AG04449 (cell line): ENCODE results near the gene LILRA5.
"Not testable (repeated sequence)": the region's sequence is repeated elsewhere in the genome, so short reads cannot be mapped to it uniquely, and the experiment has no call there.

Source experiments
- CTCF ChIA-PET: fragments of 350-600 bp; formaldehyde crosslinking; extraction: SDS; loops from one replicate; lab custom pipeline; 2021; ENCODE audit warnings: antibody characterized with exemption; lab: Yijun Ruan, JAX
- POLR2A ChIA-PET: fragments of 400-600, 350-600 bp; formaldehyde crosslinking; extraction: SDS; loops from one replicate; lab custom pipeline; 2020; ENCODE audit warnings: antibody characterized with exemption, inconsistent platforms; lab: Yijun Ruan, JAX
- DNase-seq: peaks from one replicate; pipeline ENCODE4 v3.0.0-alpha.2; 2010; ENCODE audit warnings: low read depth, low spot score
- H3K4me3 ChIP-seq: 2 replicates; pipeline ENCODE4 v1.5.1; 2011; ENCODE audit warnings: low read depth, mild to moderate bottlenecking, control low read depth, low read length
- CTCF ChIP-seq: IDR thresholded peaks from one replicate; pipeline ENCODE4 v1.5.1; 2011; ENCODE audit warnings: mild to moderate bottlenecking, moderate library complexity, low read length, control low read depth, inconsistent platforms; ENCODE audit not compliant: insufficient read depth; ENCODE audit errors: missing control alignments

The LILRA5 gene

GRCh38 chr19:54312436-54313377 is at the start of gene LILRA5:
Gene LILRA5 (minus strand): TSS chr19:54313166. CDS start chr19:54313019, 147 bp downstream.
- POLR2A ChIA-PET: no interaction called here
- DNase-seq: no peak

GRCh38 chr19:54361680-54362422 is 48.9 kb upstream of the LILRA5 start:
- H3K4me3 ChIP-seq, DNase-seq, POLR2A ChIA-PET, CTCF ChIA-PET: not testable (repeated sequence)

More at GRCh38 chr19:54312436-54313377, at the start of gene LILRA5:
- H3K4me3 ChIP-seq: no peak within 1 kb of the TSS
- CTCF ChIA-PET: interaction anchor here (1.8 kb wide), 1 partner anchor 78 kb away, joined by 3 read pairs; no protein-coding TSS in a partner anchor
- no peak for TF ChIP-seq CTCF

DNA sequence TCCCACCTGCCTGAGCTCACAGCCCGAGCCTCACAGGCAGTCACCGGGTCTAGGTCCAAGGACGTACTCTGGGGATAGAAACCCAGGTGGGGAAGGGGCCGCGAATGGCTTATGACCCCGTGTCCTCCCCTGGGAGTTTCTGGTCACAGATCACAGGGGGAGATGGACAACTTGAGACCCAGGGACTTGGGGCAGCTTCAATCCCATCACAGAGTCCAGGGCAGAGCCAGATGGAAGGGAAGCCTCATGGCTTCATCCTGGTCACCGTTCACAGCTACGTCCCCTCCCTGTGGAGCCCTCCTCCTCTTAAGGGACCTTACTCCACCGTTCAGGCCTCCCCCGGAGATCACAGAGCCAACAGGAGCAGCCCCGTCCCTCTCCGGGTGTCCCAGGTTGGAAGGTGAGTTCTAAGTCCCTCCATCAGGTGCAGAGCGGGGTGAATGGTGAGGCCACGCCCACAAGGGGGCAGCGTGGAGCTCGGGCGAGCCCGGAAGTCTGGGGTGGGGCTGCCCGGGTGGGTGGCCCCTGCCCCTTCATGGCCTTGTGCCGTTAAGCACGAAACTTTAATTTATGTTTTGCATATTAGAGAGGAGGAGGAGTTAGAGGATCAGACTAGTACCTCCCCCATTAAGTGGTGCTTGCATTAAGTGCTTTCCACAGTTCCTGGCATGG is 46.3 kb upstream of the LILRA5 start:
- H3K4me3 ChIP-seq, POLR2A ChIA-PET, DNase-seq, CTCF ChIA-PET: not testable (repeated sequence)

DNA sequence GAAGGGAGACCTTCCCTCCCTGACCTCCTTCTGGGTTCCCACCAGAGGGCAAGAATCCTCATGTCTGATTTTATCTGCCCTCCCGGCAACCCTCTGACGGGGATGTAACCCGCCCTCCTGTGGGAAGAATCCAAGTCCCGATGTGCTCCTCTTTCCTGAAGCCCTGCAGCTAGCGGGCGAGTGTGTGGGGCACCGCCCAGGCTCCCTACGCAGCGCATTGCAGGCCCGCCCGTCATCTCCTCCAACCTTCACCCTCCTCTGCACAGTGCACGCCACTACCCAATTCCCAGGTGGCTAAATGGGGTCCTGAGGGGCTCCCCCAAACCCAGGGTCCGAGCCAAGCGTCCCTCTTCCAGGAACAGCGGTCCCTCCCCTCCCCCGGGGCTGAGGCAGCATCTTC is 44.4 kb upstream of the LILRA5 start:
- POLR2A ChIA-PET: no interaction called here
- no peak for TF ChIP-seq CTCF
- CTCF ChIA-PET: no interaction called here
- DNase-seq: no peak
- H3K4me3 ChIP-seq: no peak overlapping the region

- TF ChIP-seq CTCF: no peak
- POLR2A ChIA-PET: no interaction called here
- no peak overlapping the region for H3K4me3 ChIP-seq
- CTCF ChIA-PET: no interaction called here
- no peak for DNase-seq
Measured at GRCh38 chr19:54356444-54357056, 43.6 kb upstream of the LILRA5 start.

DNA sequence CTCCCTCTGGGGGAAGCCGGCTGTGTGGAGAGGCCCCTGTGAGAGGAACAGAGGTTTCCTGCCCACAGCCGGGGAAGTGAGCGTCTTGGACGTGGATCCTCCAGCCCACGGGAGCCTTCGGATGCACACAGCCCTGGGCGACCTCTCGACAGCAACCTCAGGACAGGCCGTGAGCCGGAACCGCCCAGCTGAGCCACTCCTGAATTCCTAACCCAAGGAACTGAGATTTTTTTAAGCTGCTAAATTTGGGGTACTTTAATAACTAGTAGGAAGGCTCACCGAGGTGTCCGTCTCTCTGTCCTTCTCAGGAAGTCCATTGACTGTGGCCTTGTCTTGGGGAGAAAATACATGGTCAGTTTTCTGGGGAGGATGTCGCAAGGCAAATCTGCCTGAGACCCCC is 42.7 kb upstream of the LILRA5 start:
- no peak for DNase-seq
- no peak overlapping the region for H3K4me3 ChIP-seq
- POLR2A ChIA-PET: no interaction called here
- CTCF ChIA-PET: no interaction called here
- no peak for TF ChIP-seq CTCF
